Mesothelial cell of epicardium (in vitro differentiated cells): ENCODE results near the gene CCDC80. TPM values are rescaled to one million over a fixed set of nuclear protein-coding genes. Genes with fewer than 3 reads are reported as not detected.

Experiments used
- DNase-seq, 2 experiments: peaks; one replicate each; pipeline ENCODE4 v3.0.0; 2021; ENCODE audit warnings: low spot score in 2 of 2; ENCODE audit not compliant: unreplicated experiment in 2 of 2
- H3K27ac Mint-ChIP-seq: 2 replicates; pipeline ENCODE4 v1.8.0; 2021; ENCODE audit warnings: mixed read lengths
- H3K27me3 Mint-ChIP-seq: 2 replicates; pipeline ENCODE4 v1.8.0; 2021; ENCODE audit warnings: low read depth, mixed read lengths
- H3K36me3 Mint-ChIP-seq: 2 replicates; pipeline ENCODE4 v1.8.0; 2021; ENCODE audit warnings: mixed read lengths
- H3K4me1 Mint-ChIP-seq: 2 replicates; pipeline ENCODE4 v1.8.0; 2021; ENCODE audit warnings: mixed read lengths
- H3K4me3 Mint-ChIP-seq: 2 replicates; pipeline ENCODE4 v1.8.0; 2021; ENCODE audit warnings: mild to moderate bottlenecking, moderate library complexity, mixed read lengths
- H3K9me3 Mint-ChIP-seq: 2 replicates; pipeline ENCODE4 v1.8.0; 2021; ENCODE audit warnings: mixed read lengths
- CTCF ChIP-seq: fragments of 200-600 bp; sonication (generic); IDR thresholded peaks from one replicate; pipeline ENCODE4 v1.5.0; 2021; ENCODE audit warnings: antibody characterized with exemption; ENCODE audit not compliant: unreplicated experiment
- total RNA-seq: library from RNA; stranded (reverse); gene quantifications from 3 replicates; pipeline ENCODE4 v1.2.1, GENCODE V29; 2021

The CCDC80 gene
- total RNA-seq, 1 donor from 2014 or later: 134 TPM

GRCh38 chr3:112583105-112583504 is 57.8 kb downstream of the CCDC80 start:
- peaks cover 14% of the 10 kb centered on the region for H3K36me3 Mint-ChIP-seq
- no peaks in the 10 kb centered on the region for H3K9me3 Mint-ChIP-seq
- no peak overlapping the region for H3K27ac Mint-ChIP-seq
- TF ChIP-seq CTCF: no peak
- no peak for DNase-seq
- no peaks in the 10 kb centered on the region for H3K27me3 Mint-ChIP-seq
- H3K4me3 Mint-ChIP-seq: no peak overlapping the region
- H3K4me1 Mint-ChIP-seq: no peaks in the 10 kb centered on the region

DNA sequence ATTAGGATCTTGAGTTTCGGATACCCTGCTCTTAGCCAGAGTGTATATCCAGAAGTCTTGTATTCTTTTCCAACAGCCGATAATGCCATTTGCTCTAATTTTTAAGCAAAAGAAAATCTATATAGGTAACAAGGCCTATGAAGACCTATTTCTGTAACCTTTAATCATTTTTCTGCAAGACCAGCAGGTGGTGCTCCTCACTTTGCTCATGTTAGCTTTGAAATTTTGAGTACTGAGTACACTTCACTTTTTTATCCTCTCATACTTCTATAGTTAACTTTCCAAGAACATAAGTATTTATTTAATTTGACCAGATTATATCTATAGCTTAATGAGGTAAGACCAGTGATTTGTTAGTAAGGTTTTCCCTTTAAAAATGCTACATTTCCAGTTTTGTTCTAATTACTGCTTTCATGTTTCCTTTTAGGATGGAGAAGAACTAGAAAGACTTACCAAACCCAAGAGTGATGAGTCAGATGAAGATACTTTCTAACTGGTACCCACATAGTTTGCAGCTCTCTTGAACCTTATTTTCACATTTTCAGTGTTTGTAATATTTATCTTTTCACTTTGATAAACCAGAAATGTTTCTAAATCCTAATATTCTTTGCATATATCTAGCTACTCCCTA is 58.6 kb downstream of the CCDC80 start:
- Mint-ChIP-seq H3K27me3 (no peaks in the 10 kb centered on the region), H3K9me3 (no peaks in the 10 kb centered on the region), H3K36me3 (peaks cover 10% of the 10 kb centered on the region), H3K27ac (no peak overlapping the region), H3K4me1 (no peaks in the 10 kb centered on the region), H3K4me3 (no peak overlapping the region)
- TF ChIP-seq CTCF: peak; percentile 59
- no peak for DNase-seq

DNA sequence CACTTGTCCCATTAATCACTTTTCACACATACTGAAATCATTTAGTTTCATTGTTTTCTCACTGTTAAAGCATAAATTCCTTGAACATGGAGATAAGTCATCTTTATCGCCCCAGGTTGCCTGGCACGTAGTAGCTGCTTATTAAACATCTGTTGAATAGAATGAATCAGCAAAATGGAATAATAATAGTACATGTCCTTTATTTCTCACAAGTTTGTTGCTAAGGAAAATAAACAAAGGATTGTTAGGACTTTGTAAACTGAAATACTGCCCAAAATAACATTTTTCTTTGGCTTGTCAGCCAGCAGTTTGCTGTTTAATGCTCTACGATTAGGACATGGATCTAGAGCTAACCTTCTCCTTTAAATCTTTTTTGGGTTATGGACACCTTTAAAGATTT is 61.2 kb downstream of the CCDC80 start:
- H3K4me1 Mint-ChIP-seq: no peaks in the 10 kb centered on the region
- H3K36me3 Mint-ChIP-seq: peaks cover 11% of the 10 kb centered on the region
- no peak overlapping the region for H3K4me3 Mint-ChIP-seq
- H3K27ac Mint-ChIP-seq: no peak overlapping the region
- no peaks in the 10 kb centered on the region for H3K9me3 Mint-ChIP-seq
- TF ChIP-seq CTCF: no peak
- no peak for DNase-seq
- no peaks in the 10 kb centered on the region for H3K27me3 Mint-ChIP-seq

- DNase-seq: no peak
- Mint-ChIP-seq H3K36me3 (peaks cover 11% of the 10 kb centered on the region), H3K27ac (no peak overlapping the region), H3K4me3 (no peak overlapping the region), H3K27me3 (no peaks in the 10 kb centered on the region), H3K9me3 (no peaks in the 10 kb centered on the region), H3K4me1 (no peaks in the 10 kb centered on the region)
- no peak for TF ChIP-seq CTCF
Observed at GRCh38 chr3:112579232-112579631, 61.7 kb downstream of the CCDC80 start.

- DNase-seq: no peak
- Mint-ChIP-seq H3K36me3 (peaks cover 24% of the 10 kb centered on the region), H3K4me1 (no peaks in the 10 kb centered on the region), H3K27me3 (no peaks in the 10 kb centered on the region), H3K27ac (no peak overlapping the region), H3K9me3 (no peaks in the 10 kb centered on the region), H3K4me3 (no peak overlapping the region)
- TF ChIP-seq CTCF: no peak
Observed at GRCh38 chr3:112572701-112573100, 68.2 kb downstream of the CCDC80 start.

GRCh38 chr3:112569265-112569664 is 71.7 kb downstream of the CCDC80 start:
- H3K27ac Mint-ChIP-seq: no peak overlapping the region
- H3K36me3 Mint-ChIP-seq: peaks cover 31% of the 10 kb centered on the region
- H3K9me3 Mint-ChIP-seq: no peaks in the 10 kb centered on the region
- H3K4me1 Mint-ChIP-seq: peaks cover 1% of the 10 kb centered on the region
- no peak for DNase-seq
- no peak for TF ChIP-seq CTCF
- no peak overlapping the region for H3K4me3 Mint-ChIP-seq
- no peaks in the 10 kb centered on the region for H3K27me3 Mint-ChIP-seq
